ENCODE measurements around the gene PTPRC.

The PTPRC gene

GRCh38 chr1:198716051-198716450, 77.2 kb downstream of the PTPRC start:
- H3K27ac ChIP-seq (ENCODE audit: low read depth, low read length): no peak overlapping the region
- H3K4me3 ChIP-seq (ENCODE audit: low read depth in 1 of 5, low read length in 5 of 5): no peak overlapping the region
- H3K27me3 ChIP-seq (ENCODE audit: control insufficient read depth in 5 of 5, insufficient read depth in 4 of 5, low read length in 5 of 5): no peaks in the 10 kb centered on the region
- no peaks in the 10 kb centered on the region for H3K9me3 ChIP-seq (ENCODE audit: control insufficient read depth in 5 of 5, low read length in 5 of 5)
- no peak overlapping the region for H3K9ac ChIP-seq (ENCODE audit: low read length in 5 of 5)
- no peaks in the 10 kb centered on the region for H3K36me3 ChIP-seq (ENCODE audit: control insufficient read depth in 5 of 5, insufficient read depth in 5 of 5, low read length in 5 of 5)
- no peaks in the 10 kb centered on the region for H3K4me1 ChIP-seq (ENCODE audit: control insufficient read depth in 5 of 5, insufficient read depth in 5 of 5, low read length in 5 of 5)

- H3K4me3 ChIP-seq (ENCODE audit: low read depth in 1 of 5, low read length in 5 of 5): no peak overlapping the region
- H3K27ac ChIP-seq (ENCODE audit: low read depth, low read length): no peak overlapping the region
- no peaks in the 10 kb centered on the region for H3K36me3 ChIP-seq (ENCODE audit: control insufficient read depth in 5 of 5, insufficient read depth in 5 of 5, low read length in 5 of 5)
- H3K9me3 ChIP-seq (ENCODE audit: control insufficient read depth in 5 of 5, low read length in 5 of 5): no peaks in the 10 kb centered on the region
- H3K27me3 ChIP-seq (ENCODE audit: control insufficient read depth in 5 of 5, insufficient read depth in 4 of 5, low read length in 5 of 5): no peaks in the 10 kb centered on the region
- H3K9ac ChIP-seq (ENCODE audit: low read length in 5 of 5): no peak overlapping the region
- H3K4me1 ChIP-seq (ENCODE audit: control insufficient read depth in 5 of 5, insufficient read depth in 5 of 5, low read length in 5 of 5): no peaks in the 10 kb centered on the region
These were observed 78.7 kb downstream of the PTPRC start for GRCh38 chr1:198717510-198717909.

- Histone ChIP-seq H3K4me3 (ENCODE audit: low read depth in 1 of 5, low read length in 5 of 5) (no peak overlapping the region), H3K36me3 (ENCODE audit: control insufficient read depth in 5 of 5, insufficient read depth in 5 of 5, low read length in 5 of 5) (no peaks in the 10 kb centered on the region), H3K9ac (ENCODE audit: low read length in 5 of 5) (no peak overlapping the region), H3K4me1 (ENCODE audit: control insufficient read depth in 5 of 5, insufficient read depth in 5 of 5, low read length in 5 of 5) (no peaks in the 10 kb centered on the region), H3K27me3 (ENCODE audit: control insufficient read depth in 5 of 5, insufficient read depth in 4 of 5, low read length in 5 of 5) (no peaks in the 10 kb centered on the region), H3K27ac (ENCODE audit: low read depth, low read length) (no peak overlapping the region), H3K9me3 (ENCODE audit: control insufficient read depth in 5 of 5, low read length in 5 of 5) (no peaks in the 10 kb centered on the region)
These were observed 84.3 kb downstream of the PTPRC start for GRCh38 chr1:198723127-198723526.

GRCh38 chr1:198725090-198725489, 86.2 kb downstream of the PTPRC start:
- no peaks in the 10 kb centered on the region for H3K27me3 ChIP-seq (ENCODE audit: control insufficient read depth in 5 of 5, insufficient read depth in 4 of 5, low read length in 5 of 5)
- H3K4me1 ChIP-seq (ENCODE audit: control insufficient read depth in 5 of 5, insufficient read depth in 5 of 5, low read length in 5 of 5): no peaks in the 10 kb centered on the region
- no peak overlapping the region for H3K27ac ChIP-seq (ENCODE audit: low read depth, low read length)
- no peak overlapping the region for H3K4me3 ChIP-seq (ENCODE audit: low read depth in 1 of 5, low read length in 5 of 5)
- H3K9ac ChIP-seq (ENCODE audit: low read length in 5 of 5): no peak overlapping the region
- no peaks in the 10 kb centered on the region for H3K36me3 ChIP-seq (ENCODE audit: control insufficient read depth in 5 of 5, insufficient read depth in 5 of 5, low read length in 5 of 5)
- H3K9me3 ChIP-seq (ENCODE audit: control insufficient read depth in 5 of 5, low read length in 5 of 5): no peaks in the 10 kb centered on the region

GRCh38 chr1:198726455-198726854, 87.6 kb downstream of the PTPRC start:
- Histone ChIP-seq H3K27me3 (ENCODE audit: control insufficient read depth in 5 of 5, insufficient read depth in 4 of 5, low read length in 5 of 5) (no peaks in the 10 kb centered on the region), H3K4me1 (ENCODE audit: control insufficient read depth in 5 of 5, insufficient read depth in 5 of 5, low read length in 5 of 5) (no peaks in the 10 kb centered on the region), H3K4me3 (ENCODE audit: low read depth in 1 of 5, low read length in 5 of 5) (no peak overlapping the region), H3K9ac (ENCODE audit: low read length in 5 of 5) (no peak overlapping the region), H3K27ac (ENCODE audit: low read depth, low read length) (no peak overlapping the region), H3K36me3 (ENCODE audit: control insufficient read depth in 5 of 5, insufficient read depth in 5 of 5, low read length in 5 of 5) (peaks cover 0 to 3% (median 0%) of the 10 kb centered on the region in 5 donors), H3K9me3 (ENCODE audit: control insufficient read depth in 5 of 5, low read length in 5 of 5) (no peaks in the 10 kb centered on the region)

GRCh38 chr1:198729195-198729863, 90.5 kb downstream of the PTPRC start:
- Histone ChIP-seq H3K4me3 (ENCODE audit: low read depth in 1 of 5, low read length in 5 of 5) (no peak overlapping the region), H3K4me1 (ENCODE audit: control insufficient read depth in 5 of 5, insufficient read depth in 5 of 5, low read length in 5 of 5) (no peaks in the 10 kb centered on the region), H3K36me3 (ENCODE audit: control insufficient read depth in 5 of 5, insufficient read depth in 5 of 5, low read length in 5 of 5) (peaks cover 0 to 3% (median 0%) of the 10 kb centered on the region in 5 donors), H3K9me3 (ENCODE audit: control insufficient read depth in 5 of 5, low read length in 5 of 5) (no peaks in the 10 kb centered on the region), H3K9ac (ENCODE audit: low read length in 5 of 5) (no peak overlapping the region), H3K27ac (ENCODE audit: low read depth, low read length) (no peak overlapping the region), H3K27me3 (ENCODE audit: control insufficient read depth in 5 of 5, insufficient read depth in 4 of 5, low read length in 5 of 5) (no peaks in the 10 kb centered on the region)

GRCh38 chr1:198730952-198731351, 92.1 kb downstream of the PTPRC start:
- H3K27me3 ChIP-seq (ENCODE audit: control insufficient read depth in 5 of 5, insufficient read depth in 4 of 5, low read length in 5 of 5): no peaks in the 10 kb centered on the region

GRCh38 chr1:198734323-198735008, 95.6 kb downstream of the PTPRC start:
- Histone ChIP-seq H3K9ac (ENCODE audit: low read length in 5 of 5) (no peak overlapping the region), H3K27me3 (ENCODE audit: control insufficient read depth in 5 of 5, insufficient read depth in 4 of 5, low read length in 5 of 5) (no peaks in the 10 kb centered on the region), H3K4me3 (ENCODE audit: low read depth in 1 of 5, low read length in 5 of 5) (no peak overlapping the region), H3K27ac (ENCODE audit: low read depth, low read length) (no peak overlapping the region), H3K9me3 (ENCODE audit: control insufficient read depth in 5 of 5, low read length in 5 of 5) (peaks cover 0 to 3% (median 0%) of the 10 kb centered on the region in 5 donors), H3K4me1 (ENCODE audit: control insufficient read depth in 5 of 5, insufficient read depth in 5 of 5, low read length in 5 of 5) (no peaks in the 10 kb centered on the region), H3K36me3 (ENCODE audit: control insufficient read depth in 5 of 5, insufficient read depth in 5 of 5, low read length in 5 of 5) (peaks cover 0 to 6% (median 0%) of the 10 kb centered on the region in 5 donors)

More at GRCh38 chr1:198730952-198731351, 92.1 kb downstream of the PTPRC start:
- no peaks in the 10 kb centered on the region for H3K4me1 ChIP-seq (ENCODE audit: control insufficient read depth in 5 of 5, insufficient read depth in 5 of 5, low read length in 5 of 5)
- no peaks in the 10 kb centered on the region for H3K9me3 ChIP-seq (ENCODE audit: control insufficient read depth in 5 of 5, low read length in 5 of 5)
- H3K36me3 ChIP-seq (ENCODE audit: control insufficient read depth in 5 of 5, insufficient read depth in 5 of 5, low read length in 5 of 5): peaks cover 0 to 6% (median 0%) of the 10 kb centered on the region in 5 donors
- H3K4me3 ChIP-seq (ENCODE audit: low read depth in 1 of 5, low read length in 5 of 5): no peak overlapping the region
- no peak overlapping the region for H3K27ac ChIP-seq (ENCODE audit: low read depth, low read length)
- no peak overlapping the region for H3K9ac ChIP-seq (ENCODE audit: low read length in 5 of 5)

GRCh38 chr1:198741744-198742143, 102.9 kb downstream of the PTPRC start:
- no peak overlapping the region for H3K9ac ChIP-seq (ENCODE audit: low read length in 5 of 5)
- peaks cover 0 to 7% (median 0%) of the 10 kb centered on the region in 5 donors for H3K36me3 ChIP-seq (ENCODE audit: control insufficient read depth in 5 of 5, insufficient read depth in 5 of 5, low read length in 5 of 5)

GRCh38 chr1:198747127-198747526, 108.3 kb downstream of the PTPRC start:
- Histone ChIP-seq H3K9ac (ENCODE audit: low read length in 5 of 5) (no peak overlapping the region), H3K9me3 (ENCODE audit: control insufficient read depth in 5 of 5, low read length in 5 of 5) (no peaks in the 10 kb centered on the region), H3K4me3 (ENCODE audit: low read depth in 1 of 5, low read length in 5 of 5) (no peak overlapping the region), H3K27me3 (ENCODE audit: control insufficient read depth in 5 of 5, insufficient read depth in 4 of 5, low read length in 5 of 5) (no peaks in the 10 kb centered on the region), H3K36me3 (ENCODE audit: control insufficient read depth in 5 of 5, insufficient read depth in 5 of 5, low read length in 5 of 5) (peaks cover 0 to 7% (median 0%) of the 10 kb centered on the region in 5 donors), H3K27ac (ENCODE audit: low read depth, low read length) (no peak overlapping the region), H3K4me1 (ENCODE audit: control insufficient read depth in 5 of 5, insufficient read depth in 5 of 5, low read length in 5 of 5) (no peaks in the 10 kb centered on the region)

More at GRCh38 chr1:198741744-198742143, 102.9 kb downstream of the PTPRC start:
- Histone ChIP-seq H3K27me3 (ENCODE audit: control insufficient read depth in 5 of 5, insufficient read depth in 4 of 5, low read length in 5 of 5) (no peaks in the 10 kb centered on the region), H3K9me3 (ENCODE audit: control insufficient read depth in 5 of 5, low read length in 5 of 5) (peaks cover 0 to 3% (median 0%) of the 10 kb centered on the region in 5 donors), H3K4me3 (ENCODE audit: low read depth in 1 of 5, low read length in 5 of 5) (no peak overlapping the region), H3K27ac (ENCODE audit: low read depth, low read length) (no peak overlapping the region), H3K4me1 (ENCODE audit: control insufficient read depth in 5 of 5, insufficient read depth in 5 of 5, low read length in 5 of 5) (no peaks in the 10 kb centered on the region)

All from subcutaneous abdominal adipose tissue (tissue), 5 donors.